Smooth muscle cell (in vitro differentiated cells): ENCODE data around the gene CLASRP. TPM values are rescaled to one million over a fixed set of nuclear protein-coding genes. Genes with fewer than 3 reads are reported as not detected.

Experiments used
- DNase-seq: peaks from one replicate; lab custom pipeline; 2025; ENCODE audit not compliant: unreplicated experiment; lab: John Stamatoyannopoulos, UW
- H2AFZ ChIP-seq: fragments of 200-600 bp; sonication (generic); 2 replicates; pipeline ENCODE4 v1.6.0; 2016; ENCODE audit warnings: antibody characterized with exemption, low read depth, mild to moderate bottlenecking
- H3F3A ChIP-seq: fragments of 200-600 bp; sonication (generic); 2 replicates; pipeline ENCODE4 v1.6.0; 2017; ENCODE audit warnings: antibody characterized with exemption, low read depth
- H3K27ac ChIP-seq: fragments of 200-600 bp; sonication (generic); 2 replicates; pipeline ENCODE4 v1.5.1; 2016; ENCODE audit warnings: low read depth, mild to moderate bottlenecking
- H3K27me3 ChIP-seq: fragments of 200-600 bp; sonication (generic); 2 replicates; pipeline ENCODE4 v1.6.1; 2016; ENCODE audit warnings: low read depth, mild to moderate bottlenecking
- H3K36me3 ChIP-seq: fragments of 200-600 bp; sonication (generic); 2 replicates; pipeline ENCODE4 v1.5.1; 2016; ENCODE audit warnings: low read depth
- H3K4me1 ChIP-seq: fragments of 200-600 bp; sonication (generic); 2 replicates; pipeline ENCODE4 v1.5.1; 2016; ENCODE audit warnings: low read depth
- H3K4me2 ChIP-seq: fragments of 200-600 bp; sonication (generic); 2 replicates; pipeline ENCODE4 v1.6.0; 2016; ENCODE audit warnings: mild to moderate bottlenecking
- H3K4me3 ChIP-seq: fragments of 200-600 bp; sonication (generic); 2 replicates; pipeline ENCODE4 v1.5.1; 2016; ENCODE audit warnings: mild to moderate bottlenecking
- H3K79me2 ChIP-seq: fragments of 200-600 bp; sonication (generic); 2 replicates; pipeline ENCODE4 v1.6.0; 2016; ENCODE audit warnings: low read depth, mild to moderate bottlenecking
- H3K9ac ChIP-seq: fragments of 200-600 bp; sonication (generic); 2 replicates; pipeline ENCODE4 v1.6.0; 2016; ENCODE audit warnings: low read depth
- H3K9me3 ChIP-seq: fragments of 200-600 bp; sonication (generic); replicated peaks from 2 replicates; pipeline ENCODE4 v1.5.1; 2016; ENCODE audit warnings: low read depth
- H4K20me1 ChIP-seq: fragments of 200-600 bp; sonication (generic); 2 replicates; pipeline ENCODE4 v1.6.0; 2016; ENCODE audit warnings: low read depth
- CTCF ChIP-seq: fragments of 200-600 bp; sonication (generic); IDR thresholded peaks from 2 replicates; pipeline ENCODE4 v1.5.1; 2017; ENCODE audit warnings: borderline replicate concordance, mild to moderate bottlenecking, antibody characterized with exemption; ENCODE audit not compliant: insufficient read depth, poor library complexity, severe bottlenecking
- WGBS: methylation state at CpG from one replicate; pipeline ENCODE4 v1.1.7; 2016; ENCODE audit warnings: low lambda C conversion rate; 5-methylcytosine and 5-hydroxymethylcytosine counted together
- polyA plus RNA-seq: library from polyadenylated mRNA; unstranded; fragments of >200 nt; fragmentation: Nextera tagmentation; extraction: Ambion mirVana; gene quantifications from 2 replicates; pipeline ENCODE4 v1.2.1, GENCODE V29; 2016
- total RNA-seq: library from RNA; depleted of rRNA; stranded (reverse); fragments of >200 nt; gene quantifications from 2 replicates; pipeline ENCODE4 v1.2.3, GENCODE V29; 2014

The CLASRP gene
- total and polyA plus RNA-seq, 2 experiments from 2014 or later = 24.3 to 34.6 TPM

- Histone ChIP-seq H3K27me3 (no peaks in the 10 kb centered on the region), H3K4me1 (no peaks in the 10 kb centered on the region), H3K79me2 (peaks cover 55% of the 10 kb centered on the region), H3K9ac (no peak overlapping the region), H3K27ac (no peak overlapping the region), H3K9me3 (no peaks in the 10 kb centered on the region), H3K4me2 (no peak overlapping the region), H3K4me3 (no peak overlapping the region), H2AFZ (no peak overlapping the region), H3K36me3 (peaks cover 4% of the 10 kb centered on the region), H4K20me1 (peaks cover 97% of the 10 kb centered on the region), H3F3A (no peaks in the 10 kb centered on the region)
- TF ChIP-seq CTCF = no peak
- DNase-seq = no peak
- WGBS = 94% methylated on average over 9 of the region's 9 CpGs
Observed at GRCh38 chr19:45051929-45052579, 13.2 kb downstream of the CLASRP start.

- TF ChIP-seq CTCF = no peak
- peaks cover 67% of the 10 kb centered on the region for H4K20me1 ChIP-seq
Observed at GRCh38 chr19:45056831-45057230, 18.0 kb downstream of the CLASRP start.

GRCh38 chr19:45057444-45057843, 18.6 kb downstream of the CLASRP start:
- Histone ChIP-seq H3F3A (no peaks in the 10 kb centered on the region), H3K27ac (no peak overlapping the region), H3K36me3 (peaks cover 4% of the 10 kb centered on the region), H3K4me3 (no peak overlapping the region), H3K9me3 (no peaks in the 10 kb centered on the region), H4K20me1 (peaks cover 61% of the 10 kb centered on the region), H3K79me2 (peaks cover 8% of the 10 kb centered on the region), H3K4me1 (no peaks in the 10 kb centered on the region), H2AFZ (no peak overlapping the region), H3K9ac (no peak overlapping the region), H3K4me2 (no peak overlapping the region), H3K27me3 (no peaks in the 10 kb centered on the region)
- no peak for TF ChIP-seq CTCF
- WGBS = 97% methylated on average over 9 of the region's 9 CpGs
- no peak for DNase-seq

More at GRCh38 chr19:45056831-45057230, 18.0 kb downstream of the CLASRP start:
- H3K9ac ChIP-seq = no peak overlapping the region
- no peaks in the 10 kb centered on the region for H3K27me3 ChIP-seq
- no peak overlapping the region for H3K27ac ChIP-seq
- no peak overlapping the region for H3K4me3 ChIP-seq
- H3F3A ChIP-seq = no peaks in the 10 kb centered on the region
- H3K4me1 ChIP-seq = no peaks in the 10 kb centered on the region
- H3K36me3 ChIP-seq = peaks cover 4% of the 10 kb centered on the region
- no peak overlapping the region for H3K4me2 ChIP-seq
- DNase-seq = no peak
- H2AFZ ChIP-seq = no peak overlapping the region
- 97% methylated on average over 8 of the region's 8 CpGs for WGBS
- peaks cover 14% of the 10 kb centered on the region for H3K79me2 ChIP-seq
- no peaks in the 10 kb centered on the region for H3K9me3 ChIP-seq

GRCh38 chr19:45058622-45059159, 19.8 kb downstream of the CLASRP start:
- Histone ChIP-seq H3K27me3 (no peaks in the 10 kb centered on the region), H3K27ac (no peak overlapping the region), H3K36me3 (peaks cover 4% of the 10 kb centered on the region)

More at GRCh38 chr19:45058622-45059159, 19.8 kb downstream of the CLASRP start:
- H3F3A ChIP-seq = no peaks in the 10 kb centered on the region
- DNase-seq = no peak
- H3K4me3 ChIP-seq = no peak overlapping the region
- H3K9me3 ChIP-seq = no peaks in the 10 kb centered on the region
- peaks cover 4% of the 10 kb centered on the region for H3K79me2 ChIP-seq
- H3K9ac ChIP-seq = no peak overlapping the region
- 93% methylated on average over 8 of the region's 14 CpGs for WGBS
- H2AFZ ChIP-seq = no peak overlapping the region
- H3K4me1 ChIP-seq = no peaks in the 10 kb centered on the region
- TF ChIP-seq CTCF = no peak
- H4K20me1 ChIP-seq = peaks cover 50% of the 10 kb centered on the region
- H3K4me2 ChIP-seq = no peak overlapping the region
